GM15510 (cell line): ENCODE results near the gene PDE3A.

Source experiments
- POLR2A ChIP-seq: IDR thresholded peaks from 3 replicates; pipeline ENCODE4 v1.6.1; 2011; ENCODE audit warnings: borderline replicate concordance; ENCODE audit not compliant: insufficient read length; ENCODE audit errors: extremely low read depth

PDE3A gene

GRCh38 chr12:20508962-20509361, 140.6 kb downstream of the PDE3A start:
- no peak for TF ChIP-seq POLR2A

- no peak for TF ChIP-seq POLR2A
Observed at GRCh38 chr12:20510811-20511210, 142.5 kb downstream of the PDE3A start.

DNA sequence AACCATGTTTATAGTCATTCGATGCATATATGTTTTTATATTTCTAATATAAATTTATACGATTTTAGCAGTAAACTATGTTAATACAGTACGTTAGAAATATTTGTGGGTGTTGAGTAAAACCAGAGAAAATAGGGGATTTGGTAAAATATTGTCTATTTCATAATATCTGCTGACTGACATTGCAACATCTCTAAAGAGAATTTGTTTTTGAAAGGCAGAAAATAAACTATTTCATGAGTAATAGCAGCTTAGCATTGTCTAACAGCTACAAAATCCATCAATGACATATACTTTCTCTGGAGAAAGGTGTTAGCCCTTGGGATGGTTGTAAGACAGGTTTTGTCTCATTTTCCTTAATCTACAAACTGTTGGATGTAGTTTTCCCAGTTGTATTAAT, 144.9 kb downstream of the PDE3A start:
- TF ChIP-seq POLR2A: no peak

DNA sequence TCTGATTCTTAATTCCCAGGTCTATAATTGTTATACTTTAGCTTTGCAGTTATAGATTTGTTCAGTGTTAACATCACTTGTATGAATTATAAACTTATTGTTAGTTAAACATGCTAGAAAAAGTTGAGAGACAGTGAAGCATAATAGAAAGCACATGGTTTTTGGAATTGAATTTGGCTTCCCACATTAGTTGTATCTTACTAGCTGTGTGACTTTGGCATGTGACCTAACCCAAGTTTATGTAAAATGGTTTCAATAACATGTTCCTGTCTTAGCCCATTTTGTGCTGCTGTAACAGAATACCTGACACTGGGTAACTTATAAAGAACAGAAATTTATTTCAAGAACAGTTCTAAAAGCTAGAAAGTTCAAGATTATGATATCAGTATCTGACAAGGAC, 146.3 kb downstream of the PDE3A start:
- TF ChIP-seq POLR2A: no peak

- TF ChIP-seq POLR2A: no peak
Observed at GRCh38 chr12:20520532-20520931, 152.2 kb downstream of the PDE3A start.

DNA sequence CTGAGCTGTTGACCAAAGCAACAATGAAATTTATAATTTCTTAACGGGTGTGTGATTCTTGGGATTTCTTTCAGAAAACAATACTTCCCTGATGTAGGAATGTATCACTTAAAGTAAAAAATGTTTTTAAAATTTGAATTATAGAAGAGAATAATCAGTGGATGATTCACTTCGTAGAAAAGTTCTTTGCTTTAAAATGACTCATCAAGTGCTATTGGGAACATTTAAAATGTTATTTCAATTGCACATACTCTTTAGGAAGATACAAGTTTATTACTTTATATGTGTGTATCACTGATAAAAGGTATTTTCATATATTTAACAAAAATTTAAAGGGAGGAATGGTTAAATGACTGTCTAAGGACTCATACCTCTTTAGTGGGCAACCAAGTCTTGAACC, 155.3 kb downstream of the PDE3A start:
- no peak for TF ChIP-seq POLR2A

DNA sequence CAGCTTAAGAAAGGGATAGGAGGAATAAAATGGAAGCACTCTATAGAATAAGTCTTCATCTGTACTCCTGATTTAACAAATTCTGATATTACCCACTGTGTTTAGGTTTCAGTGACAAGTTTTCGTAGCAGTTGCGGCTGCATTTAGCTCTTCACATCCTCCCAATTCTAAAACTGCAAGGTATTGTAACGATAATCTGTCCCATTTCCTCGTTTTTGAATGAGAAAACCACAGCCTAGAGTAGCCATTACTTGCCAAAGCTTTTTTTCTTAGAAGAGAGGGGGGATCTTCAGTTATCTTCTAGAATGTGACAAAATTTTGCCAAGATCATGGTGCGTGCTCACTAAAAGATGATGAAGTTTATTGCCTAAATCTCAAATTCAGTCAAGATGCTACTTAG, 155.8 kb downstream of the PDE3A start:
- TF ChIP-seq POLR2A: no peak

- no peak for TF ChIP-seq POLR2A
Observed at GRCh38 chr12:20525064-20525610, 156.8 kb downstream of the PDE3A start.

- no peak for TF ChIP-seq POLR2A
Observed at GRCh38 chr12:20527417-20528163, 159.3 kb downstream of the PDE3A start.

GRCh38 chr12:20528208-20528607, 159.9 kb downstream of the PDE3A start:
- no peak for TF ChIP-seq POLR2A

GRCh38 chr12:20546267-20546666, 177.9 kb downstream of the PDE3A start:
- TF ChIP-seq POLR2A: no peak

- TF ChIP-seq POLR2A: no peak
Observed at GRCh38 chr12:20547816-20548575, 179.7 kb downstream of the PDE3A start.

- TF ChIP-seq POLR2A: no peak
Observed at GRCh38 chr12:20548611-20549010, 180.3 kb downstream of the PDE3A start.

DNA sequence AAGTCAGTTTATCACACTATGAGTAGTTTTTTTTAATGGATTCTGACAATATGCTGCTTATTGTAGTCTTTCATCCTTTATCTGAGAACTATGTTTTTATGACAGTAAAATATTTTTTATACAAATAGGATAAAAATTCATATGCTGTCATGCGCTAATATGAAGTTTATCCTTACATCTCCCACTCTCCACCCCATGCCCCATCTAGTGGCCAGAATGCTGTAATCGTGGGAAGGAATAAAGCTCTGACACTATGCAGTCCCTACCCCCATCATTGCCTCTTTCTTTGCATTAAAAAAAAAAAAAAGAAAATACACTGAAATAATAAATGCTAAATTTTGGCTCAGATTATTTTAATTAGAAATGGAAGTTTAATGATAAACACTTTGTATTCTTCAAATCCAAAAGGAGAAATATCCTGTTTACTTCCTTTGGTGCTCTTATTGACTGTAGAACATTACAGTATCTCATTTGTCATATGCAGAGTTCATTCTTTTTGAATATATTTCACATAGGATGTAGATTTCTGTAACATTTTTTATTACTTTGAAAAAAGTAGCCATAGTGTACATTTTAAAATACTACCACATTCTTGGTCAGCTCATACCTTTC, 180.9 kb downstream of the PDE3A start:
- TF ChIP-seq POLR2A: no peak

DNA sequence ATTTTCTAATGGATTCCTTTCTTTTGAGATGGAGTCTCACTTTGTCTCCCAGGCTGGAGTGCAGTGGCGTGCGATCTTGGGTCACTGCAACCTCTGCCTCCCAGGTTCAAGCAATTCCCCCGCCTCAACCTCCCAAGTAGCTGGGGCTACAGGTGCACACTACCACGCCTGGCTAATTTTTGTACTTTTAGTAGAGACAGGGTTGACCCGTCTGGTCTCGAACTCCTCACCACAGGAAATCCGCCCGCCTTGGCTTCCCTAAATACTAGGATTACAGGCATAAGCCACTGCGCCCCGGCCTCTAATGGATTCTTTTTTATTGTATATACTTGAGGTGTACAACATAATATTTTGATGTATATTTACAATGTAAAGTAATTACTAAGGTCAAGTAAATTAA, 186.7 kb downstream of the PDE3A start:
- no peak for TF ChIP-seq POLR2A

DNA sequence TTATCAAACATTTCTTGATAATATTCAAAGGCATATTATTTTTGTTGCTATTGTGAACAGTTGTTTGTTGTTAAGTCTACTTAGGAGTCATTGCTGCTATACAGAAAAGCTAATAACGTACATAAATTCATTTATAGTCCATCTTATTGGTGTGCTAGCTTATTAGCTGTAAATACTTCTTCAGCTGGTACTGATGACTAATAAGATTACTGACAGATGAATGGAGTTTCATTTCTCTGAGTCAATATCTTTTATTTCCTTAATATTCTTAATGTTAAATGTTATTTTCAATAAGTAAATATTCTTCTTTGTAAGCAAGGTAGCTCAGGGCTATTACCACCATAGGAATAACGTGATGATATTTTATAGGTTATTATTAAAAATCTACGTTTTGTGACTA, 187.4 kb downstream of the PDE3A start:
- TF ChIP-seq POLR2A: no peak

GRCh38 chr12:20557096-20557495, 188.8 kb downstream of the PDE3A start:
- no peak for TF ChIP-seq POLR2A

DNA sequence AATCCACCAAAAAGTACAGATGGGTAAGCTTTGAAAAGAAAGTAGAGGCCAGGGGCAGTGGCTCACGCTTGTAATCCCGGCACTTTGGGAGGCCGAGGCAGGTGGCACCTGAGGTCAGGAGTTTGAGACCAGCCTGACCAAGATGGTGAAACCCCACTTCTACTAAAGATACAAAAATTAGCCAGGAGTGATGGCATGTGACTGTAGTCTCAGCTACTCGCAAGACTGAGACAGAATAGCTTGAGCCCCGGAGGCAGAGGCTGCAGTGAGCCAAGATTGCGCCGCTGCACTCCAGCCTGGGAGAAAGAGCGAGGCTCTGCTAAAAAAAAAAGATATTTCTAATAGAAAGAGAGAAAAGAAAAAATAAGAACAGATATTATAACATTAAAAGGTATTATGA, 192.6 kb downstream of the PDE3A start:
- TF ChIP-seq POLR2A: no peak
